Limb (tissue), 2 donors: Measurements from ENCODE around the gene SLC43A2.

ENCODE experiments used
- DNase-seq, 2 donors: peaks; one replicate each; pipeline ENCODE4 v3.0.0-alpha.2; 2016; ENCODE audit errors: extremely low spot score in 2 of 2

SLC43A2 gene

GRCh38 chr17:1623057-1623630 lies 5.5 kb downstream of the SLC43A2 start:
- DNase-seq: no peak

GRCh38 chr17:1621273-1621954 lies 7.2 kb downstream of the SLC43A2 start:
- no peak for DNase-seq

- DNase-seq: no peak
Observed at GRCh38 chr17:1620486-1620885, 8.1 kb downstream of the SLC43A2 start.

GRCh38 chr17:1617620-1618174 lies 10.9 kb downstream of the SLC43A2 start:
- DNase-seq: no peak

- no peak for DNase-seq
Observed at GRCh38 chr17:1616101-1616500, 12.5 kb downstream of the SLC43A2 start.

GRCh38 chr17:1612400-1612799 lies 16.2 kb downstream of the SLC43A2 start:
- no peak for DNase-seq

- no peak for DNase-seq
Observed at GRCh38 chr17:1611715-1612114, 16.9 kb downstream of the SLC43A2 start.

GRCh38 chr17:1608676-1609075 lies 20.0 kb downstream of the SLC43A2 start:
- no peak for DNase-seq

GRCh38 chr17:1607971-1608320 lies 20.7 kb downstream of the SLC43A2 start:
- no peak for DNase-seq

GRCh38 chr17:1606352-1606985 lies 22.2 kb downstream of the SLC43A2 start:
- no peak for DNase-seq

GRCh38 chr17:1605681-1606351 lies 22.8 kb downstream of the SLC43A2 start:
- no peak for DNase-seq

GRCh38 chr17:1604831-1605528 lies 23.7 kb downstream of the SLC43A2 start:
- DNase-seq: no peak

GRCh38 chr17:1601571-1601970 lies 27.1 kb downstream of the SLC43A2 start:
- DNase-seq: no peak

- no peak for DNase-seq
Observed at GRCh38 chr17:1598399-1599095, 30.1 kb downstream of the SLC43A2 start.

GRCh38 chr17:1597861-1598342 lies 30.7 kb downstream of the SLC43A2 start:
- DNase-seq: no peak

- no peak for DNase-seq
Observed at GRCh38 chr17:1593630-1593931, 35.1 kb downstream of the SLC43A2 start.

- DNase-seq: no peak
Observed at GRCh38 chr17:1592751-1593629, 35.6 kb downstream of the SLC43A2 start.

- no peak for DNase-seq
Observed at GRCh38 chr17:1591474-1592090, 37.1 kb downstream of the SLC43A2 start.

GRCh38 chr17:1590747-1591473 lies 37.7 kb downstream of the SLC43A2 start:
- DNase-seq: no peak
